Spleen (tissue), 11 donors: ENCODE results near the gene TTLL6. TPM values are rescaled to one million over a fixed set of nuclear protein-coding genes. Genes with fewer than 3 reads are reported as not detected.

Experiments
- DNase-seq: peaks from one replicate; pipeline ENCODE4 v3.0.0-alpha.2; 2020
- H3K27ac ChIP-seq, 8 donors: fragments of 200-600 bp; sonication (generic) in 7 of 8; 1 replicate in 4 of 8; 2 replicates in 4 of 8; pipeline versions ENCODE4 v1.5.0 to v1.8.0; 2016 to 2021; ENCODE audit warnings: inconsistent platforms in 4 of 8, mild to moderate bottlenecking in 4 of 8, moderate library complexity in 1 of 8
- H3K27me3 ChIP-seq, 7 donors: fragments of 200-600 bp; sonication (generic) in 6 of 7; replicated peaks in 1 of 7; 1 replicate in 4 of 7; 2 replicates in 3 of 7; pipeline versions ENCODE4 v1.5.0 to v1.8.0; 2016 to 2021; ENCODE audit warnings: inconsistent platforms in 3 of 7, mild to moderate bottlenecking in 1 of 7
- H3K36me3 ChIP-seq, 6 donors: fragments of 200-600 bp; sonication (generic) in 5 of 6; 1 replicate in 4 of 6; 2 replicates in 2 of 6; pipeline versions ENCODE4 v1.5.0 to v1.8.0; 2016 to 2021; ENCODE audit warnings: inconsistent platforms in 2 of 6
- H3K4me1 ChIP-seq, 6 donors: fragments of 200-600 bp; sonication (generic) in 5 of 6; 1 replicate in 3 of 6; 2 replicates in 3 of 6; pipeline versions ENCODE4 v1.5.0 to v1.8.0; 2016 to 2021; ENCODE audit warnings: inconsistent platforms in 3 of 6
- H3K4me3 ChIP-seq, 8 donors: fragments of 200-600 bp; sonication (generic) in 7 of 8; 1 replicate in 4 of 8; 2 replicates in 4 of 8; pipeline versions ENCODE4 v1.5.0 to v1.8.0; 2016 to 2021; ENCODE audit warnings: inconsistent platforms in 4 of 8, mild to moderate bottlenecking in 4 of 8, moderate library complexity in 2 of 8
- H3K9me3 ChIP-seq, 8 donors: fragments of 200-600 bp; sonication (generic) in 7 of 8; 1 replicate in 4 of 8; 2 replicates in 4 of 8; pipeline versions ENCODE4 v1.5.0 to v1.8.0; 2016 to 2021; ENCODE audit warnings: inconsistent platforms in 4 of 8
- POLR2A ChIP-seq, 3 donors: fragments of 450-650 bp; IDR thresholded peaks; one replicate each; pipeline ENCODE4 v1.5.1; 2017; ENCODE audit warnings: antibody characterized with exemption in 3 of 3, mild to moderate bottlenecking in 1 of 3
- POLR2AphosphoS5 ChIP-seq, 3 donors: sonication (generic); formaldehyde crosslinking; IDR thresholded peaks; one replicate each; pipeline ENCODE4 v1.5.1; 2017; ENCODE audit warnings: antibody characterized with exemption in 3 of 3
- WGBS, 5 donors: extraction: QIAGEN DNeasy Blood & Tissue Kit in 3 of 5; methylation state at CpG; one replicate each; pipeline versions ENCODE4 v1.1.5 to v1.1.7; 2013 to 2018; 5-methylcytosine and 5-hydroxymethylcytosine counted together
- intact Hi-C: fragments of 100-400 bp; cut with DNase I; formaldehyde crosslinking; loops from one replicate; pipeline ENCODE4 v1.15.0; 2023; ENCODE audit warnings: low total_unique reads
- polyA plus RNA-seq, 3 donors: library from polyadenylated mRNA; stranded (reverse); fragments of 200-250 nt; gene quantifications; one replicate each; pipeline ENCODE4 v1.2.1, GENCODE V29; 2013
- total RNA-seq, 7 donors: library from RNA; depleted of rRNA in 3 of 7; stranded (reverse); fragments of >200 nt in 3 of 7; fragmentation: NEBNext Ultra II Directional in 4 of 7; extraction: Animal tissue kit (Norgen Biotek cat#: 25700) in 4 of 7; gene quantifications; one replicate each; pipeline versions ENCODE4 v1.1.0 to v1.2.1, GENCODE V29; 2016 to 2021
- TF ChIP-seq, protein P1 (sequence below), 11 experiments: fragments of 200-600 bp in 7 of 11; fragments of 450-650 bp in 4 of 11; sonication (generic) in 4 of 11; IDR thresholded peaks in 8 of 11; conservative IDR thresholded peaks in 3 of 11; 1 replicate in 7 of 11; 2 replicates in 4 of 11; pipeline versions ENCODE4 v1.4.0 to v1.8.0; 2016 to 2021; ENCODE audit warnings: antibody characterized with exemption in 11 of 11, inconsistent platforms in 4 of 11, mild to moderate bottlenecking in 1 of 11
- donor health status: healthy with polysubstance abuse.
- donor health status: DM: no; HTN: no; CAD: no; lungs with moderate emphysema.
- donor health status: DM: no; HTN: no; CAD: no.
- donor health status: Bipolar disorder and iron deficiency.
- donor health status: healthy.
- donor health status: DM: no; HTN: no; CAD: no.
- donor health status: DM: yes; HTN: yes; CAD: no.

The TTLL6 gene
- total and polyA plus RNA-seq, 10 donors, result 0.04 TPM; not detected in 9

- H3K27ac ChIP-seq, result no peak overlapping the region
- TF ChIP-seq POLR2AphosphoS5 (IDR thresholded peaks at IDR 0.05), result no peak
- TF ChIP-seq POLR2A (IDR thresholded peaks at IDR 0.05), result no peak
- TF ChIP-seq, protein P1, sequence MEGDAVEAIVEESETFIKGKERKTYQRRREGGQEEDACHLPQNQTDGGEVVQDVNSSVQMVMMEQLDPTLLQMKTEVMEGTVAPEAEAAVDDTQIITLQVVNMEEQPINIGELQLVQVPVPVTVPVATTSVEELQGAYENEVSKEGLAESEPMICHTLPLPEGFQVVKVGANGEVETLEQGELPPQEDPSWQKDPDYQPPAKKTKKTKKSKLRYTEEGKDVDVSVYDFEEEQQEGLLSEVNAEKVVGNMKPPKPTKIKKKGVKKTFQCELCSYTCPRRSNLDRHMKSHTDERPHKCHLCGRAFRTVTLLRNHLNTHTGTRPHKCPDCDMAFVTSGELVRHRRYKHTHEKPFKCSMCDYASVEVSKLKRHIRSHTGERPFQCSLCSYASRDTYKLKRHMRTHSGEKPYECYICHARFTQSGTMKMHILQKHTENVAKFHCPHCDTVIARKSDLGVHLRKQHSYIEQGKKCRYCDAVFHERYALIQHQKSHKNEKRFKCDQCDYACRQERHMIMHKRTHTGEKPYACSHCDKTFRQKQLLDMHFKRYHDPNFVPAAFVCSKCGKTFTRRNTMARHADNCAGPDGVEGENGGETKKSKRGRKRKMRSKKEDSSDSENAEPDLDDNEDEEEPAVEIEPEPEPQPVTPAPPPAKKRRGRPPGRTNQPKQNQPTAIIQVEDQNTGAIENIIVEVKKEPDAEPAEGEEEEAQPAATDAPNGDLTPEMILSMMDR (IDR thresholded peaks at IDR 0.05 in 8 of 11, conservative IDR thresholded peaks at IDR 0.05 in 3 of 11), result no peak
- H3K4me1 ChIP-seq, result peaks cover 16 to 57% (median 48%) of the 10 kb centered on the region in 6 donors
- no peak for DNase-seq
- 55 to 89% (median 83%) methylated on average over 1 of the region's 1 CpG for WGBS, 5 donors
- H3K9me3 ChIP-seq, result no peaks in the 10 kb centered on the region
- no peak overlapping the region for H3K4me3 ChIP-seq
- H3K36me3 ChIP-seq, result no peaks in the 10 kb centered on the region
- intact Hi-C loops, result loop anchor here (10.0 kb wide), 2 partner anchors 154 to 866 kb away; partner anchors contain the start of gene SP6
- H3K27me3 ChIP-seq, result peaks cover 25 to 100% (median 100%) of the 10 kb centered on the region in 7 donors
Measured at GRCh38 chr17:48721009-48721402, 96.0 kb downstream of the TTLL6 start.

GRCh38 chr17:48720266-48721008 lies 96.6 kb downstream of the TTLL6 start:
- Histone ChIP-seq H3K4me1 (peaks cover 16 to 53% (median 48%) of the 10 kb centered on the region in 6 donors), H3K9me3 (no peaks in the 10 kb centered on the region), H3K27ac (no peak overlapping the region), H3K36me3 (no peaks in the 10 kb centered on the region), H3K27me3 (peaks cover 25 to 100% (median 100%) of the 10 kb centered on the region in 7 donors), H3K4me3 (no peak overlapping the region)
- intact Hi-C loops, result loop anchor here (10.0 kb wide), 2 partner anchors 154 to 866 kb away; partner anchors contain the start of gene SP6
- DNase-seq, result no peak
- WGBS, 5 donors, result 21 to 26% (median 22%) methylated on average over 10 to 11 of the region's 11 CpGs
- TF ChIP-seq POLR2A (IDR thresholded peaks at IDR 0.05) (no peak), POLR2AphosphoS5 (IDR thresholded peaks at IDR 0.05) (no peak)
- TF ChIP-seq, protein P1 (IDR thresholded peaks at IDR 0.05 in 8 of 11, conservative IDR thresholded peaks at IDR 0.05 in 3 of 11), result no peak

- Histone ChIP-seq H3K4me3 (peak overlapping the region in 1 of 8 donors; percentile 39), H3K27me3 (peaks cover 20 to 100% (median 99%) of the 10 kb centered on the region in 7 donors), H3K27ac (no peak overlapping the region), H3K4me1 (peaks cover 16 to 46% (median 42%) of the 10 kb centered on the region in 6 donors), H3K36me3 (no peaks in the 10 kb centered on the region), H3K9me3 (no peaks in the 10 kb centered on the region)
- WGBS, 5 donors, result 3 to 11% (median 8%) methylated on average over 23 to 37 of the region's 37 CpGs
- no peak for TF ChIP-seq POLR2A (IDR thresholded peaks at IDR 0.05)
- TF ChIP-seq POLR2AphosphoS5 (IDR thresholded peaks at IDR 0.05), result no peak
- TF ChIP-seq, protein P1 (IDR thresholded peaks at IDR 0.05 in 8 of 11, conservative IDR thresholded peaks at IDR 0.05 in 3 of 11), result no peak
- DNase-seq, result no peak
- intact Hi-C loops, result loop anchor here (10.0 kb wide), 2 partner anchors 155 to 865 kb away; partner anchors contain the start of gene SP6
Measured at GRCh38 chr17:48719642-48720265, 97.3 kb downstream of the TTLL6 start.
